ENCODE results near the gene NUP153. TPM values are rescaled to one million over a fixed set of nuclear protein-coding genes. Genes with fewer than 3 reads are reported as not detected.
"Not testable (repeated sequence)": the region's sequence is repeated elsewhere in the genome, so short reads cannot be mapped to it uniquely, and the experiment has no call there.

The NUP153 gene
- polyA plus RNA-seq (2013, experiment 1 of 2), result 61.5 TPM
- polyA plus RNA-seq (2013, experiment 2 of 2), result 59.0 TPM

GRCh38 chr6:17706580-17707370 lies at the start of gene NUP153:
Gene NUP153 (minus strand): TSS chr6:17706925. CDS start chr6:17706387, 538 bp downstream.
- H3K9me3 ChIP-seq (ENCODE audit: insufficient read depth, low read depth, low read length), result no peaks in the 10 kb centered on the region
- H3K4me1 ChIP-seq (ENCODE audit: insufficient read depth, low read length), result peaks cover 17% of the 10 kb centered on the region
- no peaks in the 10 kb centered on the region for H3K27me3 ChIP-seq (ENCODE audit: insufficient read depth, low read length)
- under 1% methylated on average over 67 of the region's 69 CpGs for WGBS
- H3K4me3 ChIP-seq (ENCODE audit: low read length), result peak within 1 kb of the TSS; percentile 77
- H3K36me3 ChIP-seq (ENCODE audit: insufficient read depth, low read length), result no peaks in the 10 kb centered on the region
- H3K9ac ChIP-seq (ENCODE audit: low read depth, low read length), result peak within 1 kb of the TSS; percentile 98
- H3K27ac ChIP-seq (ENCODE audit: low read depth, low read length), result peak within 1 kb of the TSS; percentile 100

- 0 out of 2 replicates have a peak, but pooled peaks cover 3% of the 10 kb centered on the region for H3K36me3 ChIP-seq (ENCODE audit: insufficient read depth, low read length)
- H3K9me3 ChIP-seq (ENCODE audit: insufficient read depth, low read depth, low read length), result no peaks in the 10 kb centered on the region
- WGBS, result 89% methylated on average over 3 of the region's 3 CpGs
- H3K9ac ChIP-seq (ENCODE audit: low read depth, low read length), result no peak overlapping the region
- H3K4me3 ChIP-seq (ENCODE audit: low read length), result no peak overlapping the region
- no peak overlapping the region for H3K27ac ChIP-seq (ENCODE audit: low read depth, low read length)
- no peaks in the 10 kb centered on the region for H3K4me1 ChIP-seq (ENCODE audit: insufficient read depth, low read length)
- H3K27me3 ChIP-seq (ENCODE audit: insufficient read depth, low read length), result no peaks in the 10 kb centered on the region
Observed at GRCh38 chr6:17754254-17754653, 47.5 kb upstream of the NUP153 start.

GRCh38 chr6:17745324-17745723 lies 38.6 kb upstream of the NUP153 start:
- H3K9me3 ChIP-seq (ENCODE audit: insufficient read depth, low read depth, low read length); H3K4me1 ChIP-seq (ENCODE audit: insufficient read depth, low read length); H3K9ac ChIP-seq (ENCODE audit: low read depth, low read length); H3K4me3 ChIP-seq (ENCODE audit: low read length); H3K36me3 ChIP-seq (ENCODE audit: insufficient read depth, low read length); H3K27me3 ChIP-seq (ENCODE audit: insufficient read depth, low read length); H3K27ac ChIP-seq (ENCODE audit: low read depth, low read length): not testable (repeated sequence)
- 97% methylated on average over 35 of the region's 35 CpGs for WGBS

GRCh38 chr6:17744757-17745308 lies 38.1 kb upstream of the NUP153 start:
- H3K27me3 ChIP-seq (ENCODE audit: insufficient read depth, low read length); H3K4me3 ChIP-seq (ENCODE audit: low read length); H3K9ac ChIP-seq (ENCODE audit: low read depth, low read length); H3K36me3 ChIP-seq (ENCODE audit: insufficient read depth, low read length); H3K27ac ChIP-seq (ENCODE audit: low read depth, low read length); H3K9me3 ChIP-seq (ENCODE audit: insufficient read depth, low read depth, low read length); H3K4me1 ChIP-seq (ENCODE audit: insufficient read depth, low read length): not testable (repeated sequence)
- 97% methylated on average over 13 of the region's 13 CpGs for WGBS

GRCh38 chr6:17744019-17744756 lies 37.5 kb upstream of the NUP153 start:
- no peak overlapping the region for H3K9ac ChIP-seq (ENCODE audit: low read depth, low read length)
- H3K4me1 ChIP-seq (ENCODE audit: insufficient read depth, low read length), result no peaks in the 10 kb centered on the region
- no peaks in the 10 kb centered on the region for H3K36me3 ChIP-seq (ENCODE audit: insufficient read depth, low read length)
- no peaks in the 10 kb centered on the region for H3K27me3 ChIP-seq (ENCODE audit: insufficient read depth, low read length)
- no peak overlapping the region for H3K4me3 ChIP-seq (ENCODE audit: low read length)
- WGBS, result 92% methylated on average over 11 of the region's 11 CpGs
- H3K27ac ChIP-seq (ENCODE audit: low read depth, low read length), result no peak overlapping the region
- no peaks in the 10 kb centered on the region for H3K9me3 ChIP-seq (ENCODE audit: insufficient read depth, low read depth, low read length)

- H3K27ac ChIP-seq (ENCODE audit: low read depth, low read length), result no peak overlapping the region
- H3K9me3 ChIP-seq (ENCODE audit: insufficient read depth, low read depth, low read length), result peaks cover 17% of the 10 kb centered on the region
- H3K4me3 ChIP-seq (ENCODE audit: low read length), result no peak overlapping the region
- no peaks in the 10 kb centered on the region for H3K27me3 ChIP-seq (ENCODE audit: insufficient read depth, low read length)
- WGBS, result 88% methylated on average over 8 of the region's 8 CpGs
- no peak overlapping the region for H3K9ac ChIP-seq (ENCODE audit: low read depth, low read length)
- H3K36me3 ChIP-seq (ENCODE audit: insufficient read depth, low read length), result no peaks in the 10 kb centered on the region
- no peaks in the 10 kb centered on the region for H3K4me1 ChIP-seq (ENCODE audit: insufficient read depth, low read length)
Observed at GRCh38 chr6:17741507-17741906, 34.8 kb upstream of the NUP153 start.

- Histone ChIP-seq H3K36me3 (ENCODE audit: insufficient read depth, low read length) (no peaks in the 10 kb centered on the region), H3K4me3 (ENCODE audit: low read length) (no peak overlapping the region), H3K27ac (ENCODE audit: low read depth, low read length) (no peak overlapping the region), H3K27me3 (ENCODE audit: insufficient read depth, low read length) (no peaks in the 10 kb centered on the region), H3K9ac (ENCODE audit: low read depth, low read length) (no peak overlapping the region), H3K9me3 (ENCODE audit: insufficient read depth, low read depth, low read length) (peaks cover 19% of the 10 kb centered on the region), H3K4me1 (ENCODE audit: insufficient read depth, low read length) (no peaks in the 10 kb centered on the region)
- WGBS, result 91% methylated on average over 5 of the region's 5 CpGs
Observed at GRCh38 chr6:17740559-17741220, 34.0 kb upstream of the NUP153 start.

GRCh38 chr6:17737704-17738252 lies 31.1 kb upstream of the NUP153 start:
- no peaks in the 10 kb centered on the region for H3K4me1 ChIP-seq (ENCODE audit: insufficient read depth, low read length)
- H3K27me3 ChIP-seq (ENCODE audit: insufficient read depth, low read length), result no peaks in the 10 kb centered on the region
- H3K4me3 ChIP-seq (ENCODE audit: low read length), result no peak overlapping the region
- H3K27ac ChIP-seq (ENCODE audit: low read depth, low read length), result no peak overlapping the region
- peaks cover 19% of the 10 kb centered on the region for H3K9me3 ChIP-seq (ENCODE audit: insufficient read depth, low read depth, low read length)
- H3K36me3 ChIP-seq (ENCODE audit: insufficient read depth, low read length), result no peaks in the 10 kb centered on the region
- no peak overlapping the region for H3K9ac ChIP-seq (ENCODE audit: low read depth, low read length)
- 100% methylated on average over 1 of the region's 1 CpG for WGBS

GRCh38 chr6:17735311-17735710 lies 28.6 kb upstream of the NUP153 start:
- H3K27ac ChIP-seq (ENCODE audit: low read depth, low read length); H3K36me3 ChIP-seq (ENCODE audit: insufficient read depth, low read length); H3K4me1 ChIP-seq (ENCODE audit: insufficient read depth, low read length); H3K9ac ChIP-seq (ENCODE audit: low read depth, low read length); H3K27me3 ChIP-seq (ENCODE audit: insufficient read depth, low read length); H3K4me3 ChIP-seq (ENCODE audit: low read length): not testable (repeated sequence)
- 93% methylated on average over 25 of the region's 27 CpGs for WGBS
- H3K9me3 ChIP-seq (ENCODE audit: insufficient read depth, low read depth, low read length), result peaks cover 19% of the 10 kb centered on the region

- Histone ChIP-seq H3K27me3 (ENCODE audit: insufficient read depth, low read length) (no peaks in the 10 kb centered on the region), H3K36me3 (ENCODE audit: insufficient read depth, low read length) (no peaks in the 10 kb centered on the region), H3K9ac (ENCODE audit: low read depth, low read length) (no peak overlapping the region), H3K4me1 (ENCODE audit: insufficient read depth, low read length) (no peaks in the 10 kb centered on the region), H3K9me3 (ENCODE audit: insufficient read depth, low read depth, low read length) (no peaks in the 10 kb centered on the region), H3K27ac (ENCODE audit: low read depth, low read length) (no peak overlapping the region), H3K4me3 (ENCODE audit: low read length) (no peak overlapping the region)
- WGBS, result 89% methylated on average over 4 of the region's 6 CpGs
Observed at GRCh38 chr6:17730078-17730704, 23.5 kb upstream of the NUP153 start.
